Measurements from ENCODE around the gene COL7A1.
"Not testable (repeated sequence)": the region's sequence is repeated elsewhere in the genome, so short reads cannot be mapped to it uniquely, and the experiment has no call there.

DNA sequence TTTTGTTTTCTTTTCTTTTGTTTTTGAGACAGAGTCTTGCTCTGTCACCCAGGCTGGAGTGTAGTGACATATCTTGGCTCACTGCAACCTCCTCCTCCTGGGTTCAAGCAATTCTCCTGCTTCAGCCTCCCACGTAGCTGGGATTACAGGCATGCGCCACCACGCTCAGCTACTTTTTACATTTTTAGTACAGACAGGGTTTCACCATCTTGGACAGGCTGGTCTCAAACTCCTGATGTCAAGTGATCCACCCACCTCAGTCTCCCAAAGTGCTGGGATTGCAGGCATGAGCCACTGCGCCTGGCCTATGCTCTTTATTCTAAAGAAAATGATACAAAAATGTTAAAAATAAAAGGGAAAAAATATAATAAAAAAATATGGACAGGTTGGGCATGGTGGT is 64.4 kb downstream of the COL7A1 start:
- TF ChIP-seq CTCF (IDR thresholded peaks at IDR 0.05); POLR2AphosphoS5 (IDR thresholded peaks at IDR 0.05; ENCODE audit: low read depth, low read length): not testable (repeated sequence)
